GM18498 (cell line): Measurements from ENCODE around the gene RPGRIP1L.
"Not testable (repeated sequence)": the region's sequence is repeated elsewhere in the genome, so short reads cannot be mapped to it uniquely, and the experiment has no call there.

Experiments used
- ATAC-seq: cut with Tn5 transposase; IDR thresholded peaks from one replicate; pipeline ENCODE4 v1.9.1; 2021; ENCODE audit warnings: mild to moderate bottlenecking, moderate library complexity; ENCODE audit not compliant: unreplicated experiment

RPGRIP1L gene

GRCh38 chr16:53713403-53714204 lies 9.9 kb upstream of the RPGRIP1L start:
- no peak for ATAC-seq

GRCh38 chr16:53712065-53712464 lies 8.4 kb upstream of the RPGRIP1L start:
- no peak for ATAC-seq

GRCh38 chr16:53711390-53711789 lies 7.7 kb upstream of the RPGRIP1L start:
- ATAC-seq: no peak

GRCh38 chr16:53708490-53708889 lies 4.8 kb upstream of the RPGRIP1L start:
- ATAC-seq: no peak

GRCh38 chr16:53707671-53708070 lies 4.0 kb upstream of the RPGRIP1L start:
- no peak for ATAC-seq

- no peak for ATAC-seq
Measured at GRCh38 chr16:53704445-53704813, 770 bp upstream of the RPGRIP1L start.

- not testable (repeated sequence) for ATAC-seq
Measured at GRCh38 chr16:53698271-53698670, 5.4 kb downstream of the RPGRIP1L start.

- ATAC-seq: no peak
Measured at GRCh38 chr16:53695070-53695469, 8.6 kb downstream of the RPGRIP1L start.

- no peak for ATAC-seq
Measured at GRCh38 chr16:53693320-53693719, 10.3 kb downstream of the RPGRIP1L start.

GRCh38 chr16:53692146-53692545 lies 11.5 kb downstream of the RPGRIP1L start:
- no peak for ATAC-seq

GRCh38 chr16:53690771-53691170 lies 12.9 kb downstream of the RPGRIP1L start:
- ATAC-seq: no peak

GRCh38 chr16:53689636-53690035 lies 14.0 kb downstream of the RPGRIP1L start:
- ATAC-seq: no peak

- no peak for ATAC-seq
Measured at GRCh38 chr16:53686710-53687109, 16.9 kb downstream of the RPGRIP1L start.

- not testable (repeated sequence) for ATAC-seq
Measured at GRCh38 chr16:53685334-53685733, 18.3 kb downstream of the RPGRIP1L start.

GRCh38 chr16:53681354-53681753 lies 22.3 kb downstream of the RPGRIP1L start:
- ATAC-seq: no peak

GRCh38 chr16:53680756-53681155 lies 22.9 kb downstream of the RPGRIP1L start:
- no peak for ATAC-seq

- ATAC-seq: no peak
Measured at GRCh38 chr16:53678756-53679343, 24.8 kb downstream of the RPGRIP1L start.

GRCh38 chr16:53678155-53678554 lies 25.5 kb downstream of the RPGRIP1L start:
- ATAC-seq: no peak

GRCh38 chr16:53673189-53673588 lies 30.5 kb downstream of the RPGRIP1L start:
- ATAC-seq: no peak

GRCh38 chr16:53672461-53672860 lies 31.2 kb downstream of the RPGRIP1L start:
- no peak for ATAC-seq

- no peak for ATAC-seq
Measured at GRCh38 chr16:53668869-53669268, 34.8 kb downstream of the RPGRIP1L start.

- no peak for ATAC-seq
Measured at GRCh38 chr16:53666786-53667415, 36.8 kb downstream of the RPGRIP1L start.
